Bronchial epithelial cell (primary cell): ENCODE measurements around the gene TMPRSS4. TPM values are rescaled to one million over a fixed set of nuclear protein-coding genes. Genes with fewer than 3 reads are reported as not detected.

ENCODE experiments used
- DNase-seq: peaks from one replicate; pipeline ENCODE4 v3.0.0-alpha.2; 2010; ENCODE audit warnings: low read depth
- FAIRE-seq: peaks from 2 replicates; lab custom pipeline; 2011; peaks lifted over from hg19 to GRCh38; lab: Jason Lieb, UNC
- H3K27me3 ChIP-seq: 2 replicates; pipeline ENCODE4 v1.5.1; 2011; ENCODE audit warnings: low read length; ENCODE audit not compliant: control insufficient read depth, insufficient read depth
- H3K36me3 ChIP-seq: 2 replicates; pipeline ENCODE4 v1.5.1; 2011; ENCODE audit warnings: low read length; ENCODE audit not compliant: control insufficient read depth, insufficient read depth
- H3K4me3 ChIP-seq: 2 replicates; pipeline ENCODE4 v1.5.1; 2011; ENCODE audit warnings: mild to moderate bottlenecking, low read depth, low read length, control low read depth
- total RNA-seq: library from RNA; depleted of rRNA; stranded (reverse); fragments of >200 nt; gene quantifications from 2 replicates; pipeline ENCODE4 v1.2.1, GENCODE V29; 2014
- TF ChIP-seq, protein P1 (sequence below): IDR thresholded peaks from 2 replicates; pipeline ENCODE4 v1.5.1; 2011; ENCODE audit warnings: mild to moderate bottlenecking, moderate library complexity, low read length, control low read depth, inconsistent platforms; ENCODE audit not compliant: insufficient read depth, severe bottlenecking

The TMPRSS4 gene
- total RNA-seq, 1 donor from 2014 or later, result 42.4 TPM

DNA sequence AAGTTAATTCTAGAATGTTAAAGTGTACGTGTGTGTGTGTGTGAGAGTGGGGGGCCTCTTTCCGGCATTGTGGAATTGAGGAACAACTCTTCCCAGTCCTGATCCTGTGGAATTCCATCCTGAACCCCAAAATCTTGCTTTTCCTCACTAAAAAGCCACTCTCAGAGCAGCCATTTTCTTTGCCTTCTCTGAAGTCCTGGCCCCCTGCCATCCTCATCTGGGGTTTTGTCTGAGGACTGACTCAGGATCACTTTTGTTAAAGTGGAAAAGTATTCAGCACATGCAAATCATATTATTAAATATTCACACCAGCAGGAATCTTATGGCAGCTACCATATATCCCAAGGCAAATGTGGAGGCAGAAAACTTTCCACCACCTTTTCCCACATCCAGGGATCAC, 72.0 kb downstream of the TMPRSS4 start:
- no peaks in the 10 kb centered on the region for H3K36me3 ChIP-seq
- TF ChIP-seq, protein P1, sequence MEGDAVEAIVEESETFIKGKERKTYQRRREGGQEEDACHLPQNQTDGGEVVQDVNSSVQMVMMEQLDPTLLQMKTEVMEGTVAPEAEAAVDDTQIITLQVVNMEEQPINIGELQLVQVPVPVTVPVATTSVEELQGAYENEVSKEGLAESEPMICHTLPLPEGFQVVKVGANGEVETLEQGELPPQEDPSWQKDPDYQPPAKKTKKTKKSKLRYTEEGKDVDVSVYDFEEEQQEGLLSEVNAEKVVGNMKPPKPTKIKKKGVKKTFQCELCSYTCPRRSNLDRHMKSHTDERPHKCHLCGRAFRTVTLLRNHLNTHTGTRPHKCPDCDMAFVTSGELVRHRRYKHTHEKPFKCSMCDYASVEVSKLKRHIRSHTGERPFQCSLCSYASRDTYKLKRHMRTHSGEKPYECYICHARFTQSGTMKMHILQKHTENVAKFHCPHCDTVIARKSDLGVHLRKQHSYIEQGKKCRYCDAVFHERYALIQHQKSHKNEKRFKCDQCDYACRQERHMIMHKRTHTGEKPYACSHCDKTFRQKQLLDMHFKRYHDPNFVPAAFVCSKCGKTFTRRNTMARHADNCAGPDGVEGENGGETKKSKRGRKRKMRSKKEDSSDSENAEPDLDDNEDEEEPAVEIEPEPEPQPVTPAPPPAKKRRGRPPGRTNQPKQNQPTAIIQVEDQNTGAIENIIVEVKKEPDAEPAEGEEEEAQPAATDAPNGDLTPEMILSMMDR, result no peak
- H3K27me3 ChIP-seq, result no peaks in the 10 kb centered on the region
- FAIRE-seq (no peak), DNase-seq (no peak)
- no peak overlapping the region for H3K4me3 ChIP-seq

DNA sequence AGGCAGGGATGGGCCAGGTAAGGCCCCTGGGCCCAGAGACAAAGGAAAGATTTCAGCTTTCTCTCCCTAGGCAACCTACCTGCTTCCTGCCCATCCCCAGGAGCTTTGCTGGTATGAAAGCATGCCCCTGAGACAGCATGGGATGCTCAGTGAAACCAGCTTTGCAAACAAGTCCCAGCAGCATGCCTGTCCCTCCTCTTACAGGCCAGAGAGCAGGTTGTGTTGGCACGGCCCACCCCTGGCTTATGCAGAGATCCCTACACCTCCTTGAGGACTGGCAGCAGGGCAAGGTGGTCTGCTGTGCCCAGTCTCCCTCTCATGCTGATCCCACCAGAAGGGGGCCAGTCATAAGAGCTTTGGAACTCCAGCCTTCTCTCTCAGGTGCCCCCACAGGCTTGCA, 72.6 kb downstream of the TMPRSS4 start:
- no peaks in the 10 kb centered on the region for H3K36me3 ChIP-seq
- DNase-seq (no peak), FAIRE-seq (no peak)
- TF ChIP-seq, protein P1, result no peak
- no peak overlapping the region for H3K4me3 ChIP-seq
- no peaks in the 10 kb centered on the region for H3K27me3 ChIP-seq

DNA sequence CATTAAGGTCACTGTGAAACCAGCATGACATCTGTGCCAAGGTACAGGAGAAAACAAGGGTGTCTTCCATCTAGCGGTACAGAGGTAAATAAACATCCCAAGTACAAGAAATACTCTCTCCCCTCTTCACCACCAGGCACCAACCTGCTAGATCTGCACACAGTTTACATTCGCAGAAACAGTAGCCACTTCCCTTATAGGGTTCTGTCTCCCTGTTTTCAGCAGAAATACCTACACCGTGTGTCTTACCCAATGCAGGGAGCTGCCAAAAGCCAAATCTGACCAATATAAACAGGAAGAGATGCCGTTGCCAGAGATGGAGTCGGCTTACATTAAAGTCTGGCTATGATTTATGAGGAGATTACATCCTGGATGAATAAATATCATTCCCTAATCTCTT, 74.6 kb downstream of the TMPRSS4 start:
- no peak overlapping the region for H3K4me3 ChIP-seq
- TF ChIP-seq, protein P1, result no peak
- H3K27me3 ChIP-seq, result peaks cover 4% of the 10 kb centered on the region
- no peaks in the 10 kb centered on the region for H3K36me3 ChIP-seq
- DNase-seq, result peak; percentile 13
- no peak for FAIRE-seq

DNA sequence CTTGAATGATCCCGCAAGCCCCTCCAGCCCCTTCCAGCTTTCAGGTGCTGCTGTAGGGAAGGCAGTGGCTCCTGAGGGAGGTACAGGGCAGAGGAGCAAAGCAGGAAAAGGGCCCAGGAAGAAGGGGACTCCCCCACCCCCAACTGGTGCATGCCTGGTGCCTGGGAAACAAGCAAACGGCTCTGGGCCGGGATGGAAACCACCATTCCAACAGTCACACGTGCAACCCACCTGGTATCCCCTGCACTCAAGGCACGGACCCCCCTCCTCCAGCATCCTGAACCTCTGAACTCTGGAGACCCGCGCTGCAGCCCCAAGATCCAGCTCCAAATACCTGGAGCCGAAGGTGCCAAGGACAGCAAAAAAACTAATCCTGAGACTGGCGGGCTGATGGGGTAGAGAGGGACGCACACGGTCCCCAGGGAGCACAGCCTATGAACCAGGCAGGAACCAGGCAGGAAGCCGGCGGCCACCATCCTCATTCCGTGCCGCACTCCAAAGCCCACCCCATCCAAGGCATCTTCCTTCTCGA, 75.2 kb downstream of the TMPRSS4 start:
- Histone ChIP-seq H3K36me3 (no peaks in the 10 kb centered on the region), H3K4me3 (peak overlapping the region; percentile 40), H3K27me3 (peaks cover 4% of the 10 kb centered on the region)
- no peak for DNase-seq
- FAIRE-seq, result no peak
- TF ChIP-seq, protein P1, result no peak

DNA sequence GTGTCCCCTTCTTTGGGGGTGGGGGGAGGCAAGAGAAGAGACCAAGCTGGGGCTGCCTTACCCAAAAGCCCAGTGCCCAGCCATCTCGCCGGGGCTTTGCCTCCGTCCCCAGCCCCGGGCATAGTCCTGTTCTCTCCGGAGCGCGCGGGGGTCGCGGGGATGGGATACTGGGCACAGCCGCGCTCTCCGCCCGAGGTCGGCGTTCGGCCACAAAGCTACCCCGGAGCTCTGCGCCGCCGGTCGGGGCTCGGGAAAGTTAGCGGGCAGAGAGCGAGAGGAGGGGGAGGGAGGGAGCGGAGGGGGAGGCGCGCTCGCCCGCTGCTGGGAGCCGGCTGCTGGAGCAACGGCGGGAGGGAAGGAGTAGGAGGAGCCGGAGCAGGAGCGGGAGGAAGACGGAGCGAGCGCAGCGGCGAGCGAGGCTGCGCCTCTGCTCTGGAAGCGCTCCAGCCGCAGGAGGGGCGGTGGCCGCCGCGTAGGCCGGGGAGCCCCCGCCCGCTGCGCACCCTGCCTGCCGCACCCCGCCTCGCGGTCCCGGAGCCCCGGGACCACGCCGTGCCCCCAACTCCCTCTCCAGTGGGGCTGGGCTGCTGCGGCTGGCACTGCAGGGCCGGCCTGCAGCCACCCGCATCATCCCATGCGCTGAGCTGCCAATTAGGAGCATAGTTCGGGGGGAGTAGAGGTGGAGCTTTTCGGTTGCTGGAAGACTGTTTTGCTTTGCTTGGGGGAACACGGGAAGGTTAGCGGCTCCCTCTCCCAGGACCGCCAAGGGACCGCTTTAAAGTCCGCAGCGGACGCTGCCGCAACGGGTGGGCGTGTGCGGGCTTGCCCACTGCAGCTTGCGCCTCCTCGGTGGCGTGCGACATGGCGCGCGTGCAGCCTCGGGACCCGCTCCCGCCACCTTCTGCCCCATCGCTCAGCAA, 75.9 kb downstream of the TMPRSS4 start, which contains the start of gene SCN4B:
Gene SCN4B, minus strand, starts transcription at position 272 of the 920 bp plus-strand sequence. Its CDS starts 150 bp downstream, at position 122.
- TF ChIP-seq, protein P1, result no peak
- Histone ChIP-seq H3K36me3 (no peaks in the 10 kb centered on the region), H3K27me3 (peaks cover 4% of the 10 kb centered on the region), H3K4me3 (peak within 1 kb of the TSS; percentile 40)
- FAIRE-seq (no peak), DNase-seq (peak; percentile 50)
